Activated naive CD4-positive, alpha-beta T cell treated with anti-CD3 and anti-CD28 coated beads, Interleukin-2, amount 50 U/mL, for 16 hours (primary cell): ENCODE data around the gene PTGFR.

Experiments used
- DNase-seq: peaks from one replicate; pipeline ENCODE4 v3.0.0-alpha.2; 2020

PTGFR gene

GRCh38 chr1:78520843-78521242, 30.1 kb downstream of the PTGFR start:
- DNase-seq, result no peak

- no peak for DNase-seq
Observed at GRCh38 chr1:78522136-78522535, 31.4 kb downstream of the PTGFR start.

GRCh38 chr1:78526496-78526895, 35.7 kb downstream of the PTGFR start:
- DNase-seq, result no peak

GRCh38 chr1:78527706-78528105, 36.9 kb downstream of the PTGFR start:
- no peak for DNase-seq

GRCh38 chr1:78533527-78533926, 42.8 kb downstream of the PTGFR start:
- DNase-seq, result no peak

- no peak for DNase-seq
Observed at GRCh38 chr1:78535286-78535685, 44.5 kb downstream of the PTGFR start.

GRCh38 chr1:78536427-78536826, 45.7 kb downstream of the PTGFR start:
- DNase-seq, result no peak

GRCh38 chr1:78540048-78540447, 49.3 kb downstream of the PTGFR start:
- DNase-seq, result no peak

GRCh38 chr1:78541479-78541878, 50.7 kb downstream of the PTGFR start:
- DNase-seq, result no peak

GRCh38 chr1:78543941-78544643, 53.3 kb downstream of the PTGFR start:
- no peak for DNase-seq

GRCh38 chr1:78547081-78547480, 56.3 kb downstream of the PTGFR start:
- DNase-seq, result no peak

GRCh38 chr1:78549331-78549730, 58.6 kb downstream of the PTGFR start:
- DNase-seq, result no peak

- DNase-seq, result no peak
Observed at GRCh38 chr1:78549891-78550290, 59.1 kb downstream of the PTGFR start.

- DNase-seq, result no peak
Observed at GRCh38 chr1:78553859-78554258, 63.1 kb downstream of the PTGFR start.

- no peak for DNase-seq
Observed at GRCh38 chr1:78554840-78555239, 64.1 kb downstream of the PTGFR start.

GRCh38 chr1:78559680-78560079, 68.9 kb downstream of the PTGFR start:
- no peak for DNase-seq

GRCh38 chr1:78560811-78561210, 70.0 kb downstream of the PTGFR start:
- no peak for DNase-seq

GRCh38 chr1:78561856-78562255, 71.1 kb downstream of the PTGFR start:
- DNase-seq, result no peak

- no peak for DNase-seq
Observed at GRCh38 chr1:78565393-78565792, 74.6 kb downstream of the PTGFR start.

- no peak for DNase-seq
Observed at GRCh38 chr1:78570539-78570938, 79.8 kb downstream of the PTGFR start.

- no peak for DNase-seq
Observed at GRCh38 chr1:78577257-78578100, 86.7 kb downstream of the PTGFR start.

- no peak for DNase-seq
Observed at GRCh38 chr1:78586572-78586971, 95.8 kb downstream of the PTGFR start.

GRCh38 chr1:78587211-78587610, 96.4 kb downstream of the PTGFR start:
- DNase-seq, result no peak
